ENCODE measurements around the gene LRRC39.

The LRRC39 gene

GRCh38 chr1:100152271-100152670 is 25.8 kb downstream of the LRRC39 start:
- Histone ChIP-seq H3K27ac (ENCODE audit: extremely low read depth, low read depth, low read length) (no peak overlapping the region), H3K4me3 (ENCODE audit: low read depth, low read length) (no peak overlapping the region), H3K36me3 (ENCODE audit: control insufficient read depth in 2 of 2, insufficient read depth in 1 of 2, low read length in 2 of 2) (peaks cover 17 to 31% of the 10 kb centered on the region in 2 experiments; a peak in 2 of 3 replicates), H3K9me3 (ENCODE audit: control insufficient read depth, insufficient read depth, low read depth, low read length) (no peaks in the 10 kb centered on the region), H3K4me1 (ENCODE audit: control insufficient read depth, insufficient read depth, low read length) (no peaks in the 10 kb centered on the region)
- TF ChIP-seq ZNF121 (tag by site-specific recombination; IDR thresholded peaks at IDR 0.05) (no peak), ZNF211 (tag by site-specific recombination; IDR thresholded peaks at IDR 0.05; ENCODE audit: low read depth) (no peak), ZFHX2 (tag by site-specific recombination; conservative IDR thresholded peaks at IDR 0.05) (no peak), ZNF664 (tag by site-specific recombination; IDR thresholded peaks at IDR 0.05) (no peak), ZNF202 (tag by site-specific recombination; IDR thresholded peaks at IDR 0.05; ENCODE audit: borderline replicate concordance) (no peak), ZNF311 (tag by site-specific recombination; IDR thresholded peaks at IDR 0.05; ENCODE audit: borderline replicate concordance) (no peak), ZNF558 (tag by site-specific recombination; IDR thresholded peaks at IDR 0.05) (no peak), HOXA7 (CRISPR knock-in tag; IDR thresholded peaks at IDR 0.05; ENCODE audit: borderline replicate concordance) (no peak), ZNF18 (tag by site-specific recombination; IDR thresholded peaks at IDR 0.05) (no peak), ZNF777 (tag by site-specific recombination; IDR thresholded peaks at IDR 0.05; ENCODE audit: borderline replicate concordance) (no peak), ZNF544 (tag by site-specific recombination; IDR thresholded peaks at IDR 0.05) (no peak), ZXDB (tag by site-specific recombination; IDR thresholded peaks at IDR 0.05) (no peak), TSHZ1 (tag by site-specific recombination; IDR thresholded peaks at IDR 0.05; ENCODE audit: borderline replicate concordance) (no peak), ZNF239 (tag by site-specific recombination; IDR thresholded peaks at IDR 0.05) (no peak), ZBTB17 (tag by site-specific recombination; IDR thresholded peaks at IDR 0.05) (no peak), HOXD13 (CRISPR knock-in tag; IDR thresholded peaks at IDR 0.05; ENCODE audit: borderline replicate concordance) (no peak), ZNF148 (tag by site-specific recombination; IDR thresholded peaks at IDR 0.05; ENCODE audit: borderline replicate concordance) (no peak), CTCF (tag by site-specific recombination; IDR thresholded peaks at IDR 0.05) (no peak), ZNF10 (tag by site-specific recombination; IDR thresholded peaks at IDR 0.05) (no peak)
- POLR2A ChIA-PET, result no interaction called here
- CTCF ChIA-PET, result no interaction called here
